HG03342 (cell line): ENCODE data around the gene CHERP.
"Not testable (repeated sequence)": the region's sequence is repeated elsewhere in the genome, so short reads cannot be mapped to it uniquely, and the experiment has no call there.

Source experiments
- ATAC-seq: cut with Tn5 transposase; IDR thresholded peaks from one replicate; pipeline ENCODE4 v1.9.1; 2021; ENCODE audit warnings: mild to moderate bottlenecking, moderate library complexity; ENCODE audit not compliant: unreplicated experiment

Gene CHERP

DNA sequence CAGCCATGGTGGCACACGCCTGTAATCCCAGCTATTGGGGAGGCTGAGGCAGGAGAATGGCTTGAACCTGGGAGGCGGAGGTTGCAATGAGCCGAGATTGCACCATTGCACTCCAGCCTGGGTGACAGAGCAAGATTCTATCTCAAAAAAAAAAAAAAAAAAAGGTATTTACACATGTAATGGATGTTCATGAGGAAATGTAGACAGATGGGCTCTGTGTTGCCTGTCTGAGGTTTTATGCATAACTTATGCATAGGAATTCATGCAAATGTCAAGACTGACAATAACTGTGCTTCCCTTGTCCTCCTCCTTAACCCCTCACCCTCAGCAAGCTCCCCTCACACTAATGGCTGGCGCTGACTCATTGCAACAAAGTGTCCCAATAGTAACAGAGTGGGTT lies 55.8 kb downstream of the CHERP start:
- not testable (repeated sequence) for ATAC-seq

DNA sequence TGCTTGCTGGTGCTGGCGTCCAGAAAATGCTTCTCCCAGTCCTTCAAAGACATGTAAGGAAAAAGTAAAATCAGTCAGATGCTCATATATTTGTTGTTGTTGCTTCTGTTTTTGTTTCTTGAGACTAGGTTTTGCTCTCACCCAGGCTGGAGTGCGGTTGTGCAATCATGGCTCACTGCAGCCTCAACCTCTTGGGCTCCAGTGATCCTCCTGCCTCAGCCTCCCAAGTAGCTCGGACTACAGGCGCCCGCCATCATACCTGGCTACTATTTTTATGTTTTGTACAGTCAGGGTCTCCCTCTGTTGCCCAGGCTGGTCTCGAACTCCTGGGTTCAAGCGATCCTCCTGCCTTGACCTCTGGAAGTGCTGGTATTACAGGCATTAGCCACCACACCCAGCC lies 59.5 kb downstream of the CHERP start:
- no peak for ATAC-seq

DNA sequence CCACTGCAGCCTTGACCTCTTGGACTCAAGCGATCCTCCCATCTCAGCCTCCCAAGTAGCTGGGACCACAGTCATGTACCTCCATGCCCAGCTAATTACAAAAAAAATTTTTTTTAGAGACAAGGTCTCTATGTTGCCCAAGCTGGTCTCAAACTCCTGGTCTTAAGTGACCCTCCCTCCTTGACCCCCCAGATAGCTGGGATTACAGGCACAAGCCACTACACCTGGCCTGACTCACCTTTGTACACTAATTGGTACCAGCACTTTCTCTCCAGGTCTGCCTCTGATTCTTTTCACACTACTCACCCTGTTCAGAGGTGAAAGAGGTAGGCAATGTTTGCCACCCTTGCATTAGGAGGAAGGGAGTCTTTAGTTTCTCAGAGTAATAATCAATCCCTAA lies 64.9 kb downstream of the CHERP start:
- ATAC-seq: no peak

DNA sequence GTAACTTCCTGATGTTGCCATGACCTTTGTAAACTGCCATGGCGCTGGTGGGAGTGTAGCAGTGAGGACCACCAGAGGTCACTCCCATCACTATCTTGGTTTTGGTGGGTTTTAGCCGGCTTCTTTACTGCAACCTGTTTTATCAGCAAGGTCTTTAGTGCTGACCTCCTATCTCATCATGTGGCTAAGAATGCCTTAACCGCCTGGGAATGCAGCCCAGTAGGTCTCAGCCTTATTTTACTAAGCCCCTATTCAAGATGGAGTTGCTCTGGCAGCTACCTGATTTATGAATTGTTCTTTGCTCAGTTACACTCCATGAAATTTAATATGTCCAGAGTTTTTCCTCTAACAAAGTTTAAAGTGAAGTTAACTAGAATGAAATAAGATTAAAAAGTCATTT lies 65.8 kb downstream of the CHERP start:
- no peak for ATAC-seq

DNA sequence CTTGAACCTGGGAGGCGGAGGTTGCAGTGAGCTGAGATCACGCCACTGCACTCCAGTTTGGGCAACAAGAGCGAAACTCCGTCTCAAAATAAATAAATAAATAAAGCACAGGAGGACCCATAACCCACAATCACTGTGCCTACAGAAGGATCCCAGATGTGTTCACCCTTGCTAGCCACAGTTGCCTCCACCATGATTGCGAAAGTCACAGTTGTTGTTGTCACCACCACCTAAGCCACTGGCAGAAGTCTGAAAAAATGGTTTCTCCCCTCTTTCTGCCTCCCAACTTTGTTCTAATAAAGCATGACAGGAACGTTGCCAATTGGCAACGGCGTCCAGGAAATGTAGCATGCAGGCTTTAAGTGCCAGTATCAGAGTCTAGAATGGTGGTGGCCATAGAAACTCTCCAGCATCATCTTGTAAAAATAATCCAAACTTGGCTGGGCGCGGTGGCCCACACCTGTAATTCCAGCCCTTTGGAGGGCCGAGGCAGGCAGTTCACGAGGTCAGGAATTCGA lies 68.3 kb downstream of the CHERP start:
- ATAC-seq: no peak

DNA sequence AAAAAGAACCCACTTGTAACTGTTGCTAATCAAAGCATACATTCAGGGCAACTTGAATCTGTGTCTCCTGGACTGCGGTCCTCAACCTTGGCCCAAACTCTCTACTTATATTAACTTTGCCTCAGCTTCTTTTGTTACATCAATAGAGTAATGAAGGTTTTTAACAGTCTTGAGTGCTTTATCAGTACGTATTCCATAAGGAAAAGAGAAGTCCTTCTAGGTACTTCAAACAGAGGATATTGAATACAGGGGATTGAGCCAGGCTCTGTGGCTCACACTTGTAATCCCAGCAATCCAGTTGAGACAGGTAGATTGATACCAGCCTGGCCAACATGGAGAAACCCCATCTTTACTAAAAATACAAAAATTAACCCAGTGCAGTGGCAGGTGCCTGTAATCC lies 69.2 kb downstream of the CHERP start:
- no peak for ATAC-seq

DNA sequence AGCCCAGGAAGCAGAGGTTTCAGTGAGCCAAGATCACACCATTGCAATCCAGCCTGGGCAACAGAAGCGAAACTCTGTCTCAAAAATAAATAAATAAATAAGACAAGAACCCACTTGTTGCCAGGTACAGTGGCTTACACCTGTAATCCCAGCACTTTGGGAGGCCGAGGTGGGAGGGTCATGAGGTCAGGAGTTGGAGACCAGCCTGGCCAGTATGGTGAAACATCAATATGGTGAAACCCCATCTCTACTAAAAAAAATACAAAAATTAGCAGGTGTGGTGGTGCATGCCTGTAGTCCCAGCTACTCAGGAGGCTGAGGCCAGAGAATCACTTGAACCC lies 69.7 kb downstream of the CHERP start:
- not testable (repeated sequence) for ATAC-seq

DNA sequence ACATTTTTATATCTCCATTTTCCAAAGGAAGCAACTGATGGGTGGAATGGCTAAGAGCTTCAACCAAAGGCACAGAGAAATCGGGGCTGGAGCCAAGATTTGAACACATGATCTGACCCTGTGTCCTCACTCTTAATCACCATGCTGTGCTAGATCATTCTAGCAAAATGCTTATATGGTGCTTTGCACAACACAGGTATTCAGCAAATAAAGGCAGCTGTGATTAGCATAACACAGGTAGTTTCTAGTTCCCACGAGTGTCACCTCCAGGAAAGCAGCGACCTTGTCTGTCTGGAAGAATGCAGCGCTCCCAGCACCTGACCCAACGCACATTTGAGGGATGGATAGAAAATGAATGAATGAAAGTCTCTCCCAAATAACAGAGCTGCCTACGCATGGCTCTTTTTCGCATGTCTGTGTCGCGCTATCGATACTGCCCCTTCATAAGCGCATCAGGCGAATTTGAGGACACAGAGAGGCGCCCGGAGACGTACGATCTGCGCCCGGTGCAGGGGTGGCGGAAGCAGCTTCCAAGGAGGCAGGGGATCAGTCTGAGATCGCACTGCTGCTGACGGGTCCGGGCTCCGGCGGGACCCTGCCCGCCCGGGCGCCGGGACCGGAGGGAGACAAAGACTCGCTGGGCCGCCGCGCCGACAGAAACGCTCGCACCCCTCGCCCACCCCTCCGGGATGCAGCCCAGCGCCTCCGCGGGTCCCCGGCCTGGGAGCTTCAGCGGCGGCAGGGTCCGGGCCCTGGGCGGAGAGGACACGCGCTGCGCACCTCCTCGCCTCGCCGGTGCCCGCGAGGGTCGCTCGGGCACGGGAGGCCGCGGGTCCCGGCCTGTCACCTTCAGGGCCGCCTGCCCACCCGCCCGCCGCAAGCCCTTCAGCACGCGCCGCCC lies 71.1 kb downstream of the CHERP start:
- peak; percentile 17 for ATAC-seq

DNA sequence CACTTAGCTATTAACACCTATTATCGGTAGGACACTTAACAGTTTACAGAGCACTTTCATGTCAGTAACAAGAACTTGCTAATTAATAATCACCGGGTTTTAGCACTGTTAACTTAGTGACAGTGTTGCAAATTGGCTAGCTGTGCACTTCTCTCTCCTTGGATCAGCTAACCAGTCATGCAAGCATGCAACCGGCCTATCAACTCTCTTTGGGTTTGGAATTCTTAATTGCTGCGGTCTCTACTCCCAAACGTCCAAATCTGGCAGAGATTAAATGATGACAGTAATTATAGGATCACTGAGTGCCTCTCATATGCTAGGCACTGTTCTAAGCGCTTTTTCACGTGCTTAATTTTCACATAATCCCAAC lies 71.7 kb downstream of the CHERP start:
- no peak for ATAC-seq
